NCI-H524 (cell line): ENCODE data around the gene BSG.
"Not testable (repeated sequence)": the region's sequence is repeated elsewhere in the genome, so short reads cannot be mapped to it uniquely, and the experiment has no call there.

Experiments
- DNase-seq, 2 experiments: peaks; one replicate each; lab custom pipeline; 2025; lab: John Stamatoyannopoulos, UW

Gene BSG

DNA sequence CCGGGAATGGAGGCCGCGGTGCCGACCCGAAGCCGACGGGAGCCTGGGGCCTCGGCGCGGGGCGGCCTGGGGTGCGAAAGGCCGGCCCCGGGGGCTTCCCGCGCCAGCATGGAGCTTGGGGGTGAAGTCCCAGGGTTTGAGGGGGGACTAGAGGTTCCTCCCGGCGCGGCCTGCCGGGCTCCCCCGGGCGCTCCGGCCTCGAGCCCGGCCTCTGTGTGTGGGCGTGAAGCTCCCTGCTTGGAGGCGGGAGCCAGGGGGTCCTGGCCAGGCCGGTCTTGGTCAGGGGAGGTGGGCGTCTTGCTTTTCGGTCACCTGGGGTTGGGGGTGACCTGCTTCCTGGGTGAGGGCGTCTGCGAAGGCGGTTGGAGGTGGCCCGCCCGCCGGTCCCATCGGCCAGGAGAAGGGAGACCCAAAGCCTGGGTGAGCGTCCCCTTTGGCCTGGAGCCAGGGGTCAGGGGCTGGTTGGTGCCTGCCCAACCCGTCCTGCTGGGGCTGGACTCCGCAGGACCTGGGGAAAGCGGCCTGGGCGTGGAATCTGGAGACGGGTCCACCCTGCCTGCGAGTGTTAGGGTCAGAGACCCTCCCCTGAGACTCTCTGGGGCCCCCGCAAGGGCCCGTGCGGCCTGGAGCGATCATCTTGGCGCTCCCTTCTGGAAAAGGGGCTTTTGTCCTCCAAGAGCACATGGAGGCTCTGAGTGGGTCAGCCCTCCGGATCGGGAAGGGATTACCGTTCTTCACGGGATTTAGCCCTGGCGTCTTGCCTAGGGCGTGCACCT, 535 bp downstream of the BSG start:
- peak; percentile 74 to 88 for DNase-seq

- DNase-seq: no peak
Measured at GRCh38 chr19:573519-573825, 1.1 kb downstream of the BSG start.

- DNase-seq: no peak
Measured at GRCh38 chr19:574658-575526, 2.5 kb downstream of the BSG start.

GRCh38 chr19:575527-576506, 3.4 kb downstream of the BSG start:
- no peak for DNase-seq

- no peak for DNase-seq
Measured at GRCh38 chr19:576768-577438, 4.5 kb downstream of the BSG start.

DNA sequence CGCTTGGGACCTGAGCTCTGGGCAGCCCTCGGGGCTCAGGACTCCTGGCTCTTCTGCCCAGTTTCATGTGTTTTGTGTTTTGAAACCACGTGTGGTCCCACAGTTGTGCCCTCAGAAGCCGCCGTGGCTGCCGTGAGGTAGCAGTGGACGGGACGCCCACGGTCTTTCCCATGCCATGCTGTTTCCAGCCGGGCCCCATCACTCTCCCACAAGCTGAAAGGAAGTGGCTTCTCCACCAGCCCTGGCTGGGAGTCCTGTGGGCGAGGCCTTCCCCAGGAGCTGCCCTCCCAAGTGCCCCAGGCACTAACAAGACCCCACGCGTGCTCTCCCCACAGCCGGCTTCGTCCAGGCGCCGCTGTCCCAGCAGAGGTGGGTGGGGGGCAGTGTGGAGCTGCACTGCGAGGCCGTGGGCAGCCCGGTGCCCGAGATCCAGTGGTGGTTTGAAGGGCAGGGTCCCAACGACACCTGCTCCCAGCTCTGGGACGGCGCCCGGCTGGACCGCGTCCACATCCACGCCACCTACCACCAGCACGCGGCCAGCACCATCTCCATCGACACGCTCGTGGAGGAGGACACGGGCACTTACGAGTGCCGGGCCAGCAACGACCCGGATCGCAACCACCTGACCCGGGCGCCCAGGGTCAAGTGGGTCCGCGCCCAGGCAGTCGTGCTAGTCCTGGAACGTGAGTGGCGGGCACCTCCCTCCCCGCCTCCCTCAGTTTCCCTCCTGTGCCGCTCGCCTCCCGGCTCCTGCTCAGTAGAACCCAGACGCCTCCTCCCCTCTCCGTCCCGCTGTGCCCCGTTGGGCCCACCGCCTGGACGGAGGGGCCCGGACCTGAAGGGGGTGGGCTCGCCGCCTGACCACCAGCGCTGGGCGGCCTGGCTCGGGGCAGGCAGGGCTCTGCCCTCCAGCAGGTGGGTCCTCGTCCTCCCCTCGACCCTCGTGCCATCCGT, 5.3 kb downstream of the BSG start:
- DNase-seq: no peak

GRCh38 chr19:579111-579841, 6.9 kb downstream of the BSG start:
- no peak for DNase-seq

- DNase-seq: no peak
Measured at GRCh38 chr19:579842-580155, 7.4 kb downstream of the BSG start.

- DNase-seq: no peak
Measured at GRCh38 chr19:580274-580835, 8.0 kb downstream of the BSG start.

DNA sequence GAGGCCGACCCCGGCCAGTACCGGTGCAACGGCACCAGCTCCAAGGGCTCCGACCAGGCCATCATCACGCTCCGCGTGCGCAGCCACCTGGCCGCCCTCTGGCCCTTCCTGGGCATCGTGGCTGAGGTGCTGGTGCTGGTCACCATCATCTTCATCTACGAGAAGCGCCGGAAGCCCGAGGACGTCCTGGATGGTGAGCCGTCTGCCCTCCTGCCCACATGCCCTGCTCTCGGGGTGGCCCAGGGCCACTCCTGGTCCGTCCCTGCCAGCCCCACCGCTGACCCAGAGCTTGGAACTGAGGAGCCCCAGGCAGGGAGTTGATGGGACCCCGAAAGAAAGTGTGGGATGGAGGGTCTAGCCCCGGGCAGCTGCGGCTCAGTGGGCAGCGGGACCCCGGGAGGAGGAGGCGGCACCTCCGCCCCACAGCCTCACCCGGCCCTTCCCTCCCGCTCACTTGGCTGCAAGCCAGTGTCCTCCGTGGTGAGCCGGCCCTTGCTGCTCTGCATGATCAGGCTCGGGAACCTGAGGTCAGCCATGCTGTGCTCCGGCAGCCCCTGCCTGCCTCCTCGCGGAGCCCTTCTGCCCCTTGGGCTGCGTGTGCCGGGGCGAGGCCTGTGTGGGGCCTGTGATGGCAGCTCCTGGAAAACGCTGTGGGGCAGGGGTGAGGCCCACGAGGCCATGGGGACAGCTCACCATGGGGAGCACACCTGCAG, 9.2 kb downstream of the BSG start:
- no peak for DNase-seq

GRCh38 chr19:582497-583197, 10.3 kb downstream of the BSG start:
- no peak for DNase-seq

GRCh38 chr19:583198-583967, 11.0 kb downstream of the BSG start:
- DNase-seq: no peak

GRCh38 chr19:583968-584239, 11.5 kb downstream of the BSG start:
- DNase-seq: no peak

DNA sequence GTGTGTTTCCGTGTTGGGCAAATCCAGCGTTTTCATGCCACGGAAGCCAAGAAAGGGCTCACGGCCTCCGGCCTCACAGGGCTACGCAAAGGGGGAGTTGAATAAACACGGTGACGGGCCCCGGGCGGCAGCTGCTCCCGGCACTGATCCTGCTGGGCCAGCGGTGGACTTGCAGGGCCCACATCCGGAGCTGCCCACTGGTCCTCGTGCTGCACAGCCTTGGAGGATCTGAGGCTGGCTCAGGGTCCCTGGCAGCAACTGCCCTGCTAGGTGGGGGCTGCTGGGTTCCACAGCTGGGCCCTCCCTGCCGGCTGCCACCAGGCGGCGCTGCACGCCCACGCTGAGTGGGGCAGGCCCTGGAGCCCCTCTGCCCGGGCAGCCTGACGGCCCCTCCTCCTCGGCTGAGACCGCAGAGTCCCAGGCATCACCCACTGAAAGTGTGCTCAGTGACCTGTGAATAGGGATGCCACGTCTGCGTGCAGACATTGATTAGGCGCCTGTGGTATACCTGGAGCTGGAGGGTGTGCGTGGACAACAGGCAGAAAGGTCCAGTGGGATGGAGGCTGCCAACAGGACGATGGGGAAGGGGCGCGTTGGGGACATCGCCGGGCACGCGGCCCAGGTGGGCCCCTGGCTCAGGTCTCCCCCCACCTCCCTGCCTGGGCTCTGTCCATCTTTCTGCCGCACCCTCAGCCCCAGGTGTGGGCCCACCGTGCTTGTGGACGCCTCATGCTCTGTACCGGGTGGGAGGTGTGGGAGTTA, 12.0 kb downstream of the BSG start:
- peak; percentile 31 to 72 for DNase-seq

DNA sequence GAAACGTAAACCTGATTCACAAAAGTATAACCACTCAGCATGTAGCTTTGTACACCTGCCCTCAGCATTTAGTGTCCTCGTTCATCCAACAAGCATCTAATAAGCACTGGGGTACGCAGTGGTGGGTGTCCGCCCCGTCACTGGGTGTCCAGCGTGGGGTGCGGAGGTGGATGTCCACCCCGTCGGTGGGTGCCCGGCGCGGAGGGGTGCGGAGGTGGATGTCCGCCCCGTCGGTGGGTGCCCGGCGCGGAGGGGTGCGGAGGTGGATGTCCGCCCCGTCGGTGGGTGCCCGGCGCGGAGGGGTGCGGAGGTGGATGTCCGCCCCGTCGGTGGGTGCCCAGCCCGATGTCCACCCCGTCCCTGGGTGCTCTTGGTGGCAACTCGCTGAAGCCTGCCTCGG, 12.8 kb downstream of the BSG start:
- not testable (repeated sequence) for DNase-seq

GRCh38 chr19:585551-586110, 13.2 kb downstream of the BSG start:
- DNase-seq: no peak
